GM19238 (cell line): ENCODE results near the gene TUBD1.
"Not testable (repeated sequence)": the region's sequence is repeated elsewhere in the genome, so short reads cannot be mapped to it uniquely, and the experiment has no call there.

Experiments
- DNase-seq: peaks from one replicate; pipeline ENCODE4 v3.0.0; 2011; ENCODE audit warnings: low spot score; ENCODE audit not compliant: insufficient read length

The TUBD1 gene, protein sequence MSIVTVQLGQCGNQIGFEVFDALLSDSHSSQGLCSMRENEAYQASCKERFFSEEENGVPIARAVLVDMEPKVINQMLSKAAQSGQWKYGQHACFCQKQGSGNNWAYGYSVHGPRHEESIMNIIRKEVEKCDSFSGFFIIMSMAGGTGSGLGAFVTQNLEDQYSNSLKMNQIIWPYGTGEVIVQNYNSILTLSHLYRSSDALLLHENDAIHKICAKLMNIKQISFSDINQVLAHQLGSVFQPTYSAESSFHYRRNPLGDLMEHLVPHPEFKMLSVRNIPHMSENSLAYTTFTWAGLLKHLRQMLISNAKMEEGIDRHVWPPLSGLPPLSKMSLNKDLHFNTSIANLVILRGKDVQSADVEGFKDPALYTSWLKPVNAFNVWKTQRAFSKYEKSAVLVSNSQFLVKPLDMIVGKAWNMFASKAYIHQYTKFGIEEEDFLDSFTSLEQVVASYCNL

DNA sequence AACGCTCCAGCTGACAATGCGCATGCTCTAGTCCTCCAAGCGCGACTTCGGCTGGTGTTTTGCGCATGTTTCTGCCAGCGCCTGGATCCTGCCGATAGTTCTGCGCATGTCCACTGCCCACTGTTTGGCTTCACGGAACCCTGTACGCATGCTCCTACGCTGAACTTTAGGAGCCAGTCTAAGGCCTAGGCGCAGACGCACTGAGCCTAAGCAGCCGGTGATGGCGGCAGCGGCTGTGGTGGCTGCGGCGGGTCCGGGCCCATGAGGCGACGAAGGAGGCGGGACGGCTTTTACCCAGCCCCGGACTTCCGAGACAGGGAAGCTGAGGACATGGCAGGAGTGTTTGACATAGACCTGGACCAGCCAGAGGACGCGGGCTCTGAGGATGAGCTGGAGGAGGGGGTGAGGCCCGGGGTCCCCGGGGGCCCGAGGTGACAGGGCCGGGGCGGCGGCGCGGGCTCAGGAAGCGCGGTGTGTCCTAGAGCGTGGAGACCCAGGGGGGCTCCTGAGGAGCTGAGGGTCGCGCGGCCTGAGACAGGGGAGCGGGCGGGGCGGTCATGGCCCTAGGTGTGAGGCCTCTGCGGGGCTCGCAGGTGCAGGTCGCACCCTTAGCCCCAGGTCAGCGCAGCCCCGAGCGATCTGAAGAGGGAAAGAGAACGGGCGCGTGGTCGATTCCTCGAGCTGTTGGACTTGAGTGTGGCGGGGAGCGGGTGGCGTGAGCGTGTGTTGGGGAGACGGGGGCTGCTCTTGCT, at the start of gene TUBD1, which contains the start of gene RPS6KB1:
TUBD1 (minus strand) TSS at position 20 of the 752 bp plus-strand sequence. CDS start 1,941 bp downstream, outside the sequence.
RPS6KB1 (plus strand) TSS at position 198 of the 752 bp plus-strand sequence; CDS start at position 262, 64 bp downstream.
- peak; percentile 90 for DNase-seq

DNA sequence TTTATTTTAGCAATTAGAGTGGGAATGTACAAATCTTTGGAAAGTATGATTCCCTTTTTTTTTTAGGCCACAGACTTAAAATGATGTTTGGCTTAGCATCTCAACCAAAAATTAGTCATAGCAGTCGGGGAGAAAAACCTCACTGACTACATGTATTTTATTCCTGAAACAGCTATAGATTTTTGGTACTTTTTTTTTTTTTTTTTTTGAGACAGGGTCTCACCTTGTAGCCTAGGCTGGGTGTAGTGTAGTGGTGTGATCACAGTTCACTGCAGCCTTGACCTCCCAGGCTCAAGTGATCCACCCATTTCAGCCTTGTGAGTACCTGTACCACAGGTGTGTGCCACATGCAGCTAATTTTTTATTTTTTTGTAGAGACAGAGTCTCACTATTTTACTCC, 48.4 kb upstream of the TUBD1 start:
- no peak for DNase-seq

GRCh38 chr17:59940697-59941096, 48.0 kb upstream of the TUBD1 start:
- DNase-seq: not testable (repeated sequence)

DNA sequence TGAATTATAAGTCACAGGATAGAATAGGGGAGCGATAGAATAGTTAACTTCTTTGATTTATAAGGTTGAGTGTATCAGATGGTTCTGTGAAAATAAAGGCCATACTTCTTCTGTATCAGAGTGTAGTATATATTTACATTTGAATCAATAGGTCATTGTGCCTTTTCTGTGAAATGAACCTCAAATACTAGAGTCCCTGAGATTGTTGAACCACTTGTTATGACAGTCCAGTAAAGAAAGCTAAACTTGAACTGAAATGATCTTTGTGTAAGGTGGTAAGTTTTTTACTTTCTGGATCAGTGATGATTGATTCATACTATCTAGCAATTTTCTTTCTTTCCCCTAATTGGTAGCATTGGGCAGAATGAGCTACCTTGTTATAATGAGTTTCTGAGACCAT, 40.6 kb upstream of the TUBD1 start:
- DNase-seq: not testable (repeated sequence)

DNA sequence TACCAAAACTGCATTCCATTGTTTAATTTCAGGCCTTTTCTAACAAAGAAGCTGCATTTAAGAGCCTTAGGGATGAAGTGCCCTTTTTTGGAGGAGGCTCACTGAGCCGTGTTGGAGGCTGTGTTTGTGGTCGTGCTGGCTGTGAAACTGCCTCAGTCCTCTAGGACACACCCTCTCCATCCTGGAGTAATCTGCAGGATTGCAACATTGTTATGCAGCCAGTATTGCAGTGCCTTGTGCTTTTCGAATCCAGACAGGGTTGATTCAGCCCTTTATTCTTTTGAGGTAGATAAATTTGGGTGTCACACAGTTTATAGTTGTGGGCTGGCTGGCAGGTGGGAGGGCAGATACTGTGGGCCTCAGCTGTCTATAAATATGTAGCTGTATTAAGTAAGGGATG, 38.0 kb upstream of the TUBD1 start:
- DNase-seq: not testable (repeated sequence)

- not testable (repeated sequence) for DNase-seq
These were observed 37.4 kb upstream of the TUBD1 start for GRCh38 chr17:59930121-59930520.

GRCh38 chr17:59920637-59921036, 27.9 kb upstream of the TUBD1 start:
- DNase-seq: not testable (repeated sequence)

GRCh38 chr17:59916446-59916845, 23.7 kb upstream of the TUBD1 start:
- no peak for DNase-seq

DNA sequence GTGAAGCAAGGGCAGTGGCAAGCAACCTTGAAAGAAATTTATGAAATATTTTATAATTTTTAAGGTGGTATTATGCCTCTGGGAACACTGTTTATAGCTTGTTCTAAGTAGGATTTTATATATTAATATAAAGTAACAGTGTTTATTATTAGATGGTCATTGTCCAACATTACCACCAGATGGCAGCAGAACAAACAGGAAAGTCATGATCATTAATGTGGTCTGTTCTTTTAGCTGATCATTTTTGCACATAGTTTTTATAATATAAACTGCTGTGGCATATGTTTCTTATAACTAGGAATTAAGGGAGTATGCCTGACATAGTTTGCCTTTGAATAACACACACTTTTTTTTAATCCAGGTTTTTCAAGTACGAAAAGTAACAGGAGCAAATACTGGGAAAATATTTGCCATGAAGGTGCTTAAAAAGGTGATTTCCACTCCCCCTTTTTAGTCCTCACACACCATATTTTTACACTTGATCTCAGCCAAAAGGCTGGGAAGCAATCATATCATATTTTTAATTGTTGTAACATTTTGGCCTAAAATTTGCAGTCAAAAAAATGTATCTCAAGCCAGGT, 21.6 kb upstream of the TUBD1 start:
- peak; percentile 10 for DNase-seq

- no peak for DNase-seq
These were observed 14.7 kb upstream of the TUBD1 start for GRCh38 chr17:59907467-59907866.

DNA sequence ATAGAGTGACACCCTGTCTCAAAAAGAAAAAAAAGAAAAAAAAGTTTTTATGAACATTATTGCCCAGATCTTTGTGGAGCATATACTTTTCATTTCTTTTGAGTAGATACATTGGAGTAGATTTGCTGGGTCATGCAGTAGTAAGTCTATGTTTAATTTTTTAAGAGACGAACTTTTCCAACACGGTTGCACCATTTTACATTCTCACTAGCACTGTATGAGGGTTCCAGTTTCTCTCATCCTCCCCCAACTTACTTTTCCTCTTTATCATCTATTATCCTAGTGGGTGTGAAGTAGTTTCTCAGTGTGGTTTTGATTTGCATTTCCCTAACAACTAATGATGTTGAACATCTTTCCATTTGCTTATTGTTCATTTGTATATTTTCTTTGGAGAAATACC, 10.7 kb upstream of the TUBD1 start:
- no peak for DNase-seq

DNA sequence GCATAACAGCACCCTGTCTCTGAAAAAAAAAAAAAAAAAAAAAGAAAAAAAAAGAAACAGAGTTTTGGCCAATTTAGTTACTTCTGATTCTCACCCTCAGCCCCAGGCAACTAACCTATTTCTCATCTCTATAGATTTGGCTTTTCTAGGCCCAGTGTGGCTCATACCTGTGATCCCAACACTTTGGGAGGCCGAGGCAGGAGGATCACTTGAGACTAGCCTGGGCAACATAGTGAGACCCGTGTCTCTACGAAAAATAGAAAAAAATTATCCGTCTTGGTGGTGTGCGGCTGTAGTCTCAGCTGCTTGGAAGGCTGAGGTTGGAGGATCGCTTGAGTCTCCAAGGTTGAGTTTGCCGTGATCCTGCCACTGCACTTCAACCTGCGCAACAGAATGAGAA, 8.9 kb upstream of the TUBD1 start:
- DNase-seq: no peak

DNA sequence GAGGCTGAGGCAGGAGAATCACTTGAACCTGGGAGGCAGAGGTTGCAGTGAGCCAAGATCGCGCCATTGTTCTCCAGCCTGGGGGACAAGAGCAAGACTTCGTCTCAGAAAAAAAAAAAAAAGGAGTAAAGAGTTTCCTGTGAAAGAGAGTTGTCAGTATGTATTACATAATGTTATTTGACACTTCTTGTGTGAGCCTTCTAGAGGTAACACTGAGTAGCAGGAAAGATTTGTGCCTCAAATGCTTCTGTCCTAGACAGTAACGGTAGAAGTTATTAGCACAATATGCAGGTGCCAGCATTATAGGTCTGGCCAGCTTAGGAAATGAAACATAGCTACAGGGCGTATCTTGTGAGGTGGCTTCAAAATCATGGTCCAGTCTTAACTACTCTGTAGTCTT, 6.4 kb upstream of the TUBD1 start:
- no peak for DNase-seq

DNA sequence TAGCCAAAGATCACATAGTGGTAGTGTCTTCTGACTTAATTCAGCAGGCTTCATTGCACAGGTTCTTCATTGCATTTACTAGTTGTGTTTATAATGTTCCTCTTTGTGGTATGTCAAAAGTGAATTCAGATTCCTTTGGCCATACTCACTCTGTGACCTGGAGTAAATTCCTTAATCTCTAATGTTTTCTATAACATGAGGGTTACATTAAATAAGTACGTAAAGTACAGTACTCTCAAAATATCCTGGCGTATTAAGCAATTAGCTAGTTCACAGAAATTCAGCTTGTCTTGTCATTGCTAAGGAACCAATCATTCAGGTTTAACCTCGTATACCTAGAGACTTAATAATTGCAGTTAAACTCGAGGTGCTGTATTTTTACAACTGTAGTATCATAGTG, 4.3 kb upstream of the TUBD1 start:
- no peak for DNase-seq

- peak; percentile 7 for DNase-seq
These were observed 945 bp upstream of the TUBD1 start for GRCh38 chr17:59893676-59894100.

- no peak for DNase-seq
These were observed 356 bp downstream of the TUBD1 start for GRCh38 chr17:59892251-59892923.

GRCh38 chr17:59890720-59891119, 2.0 kb downstream of the TUBD1 start:
- DNase-seq: no peak

GRCh38 chr17:59888145-59888750, 4.5 kb downstream of the TUBD1 start:
- DNase-seq: no peak

DNA sequence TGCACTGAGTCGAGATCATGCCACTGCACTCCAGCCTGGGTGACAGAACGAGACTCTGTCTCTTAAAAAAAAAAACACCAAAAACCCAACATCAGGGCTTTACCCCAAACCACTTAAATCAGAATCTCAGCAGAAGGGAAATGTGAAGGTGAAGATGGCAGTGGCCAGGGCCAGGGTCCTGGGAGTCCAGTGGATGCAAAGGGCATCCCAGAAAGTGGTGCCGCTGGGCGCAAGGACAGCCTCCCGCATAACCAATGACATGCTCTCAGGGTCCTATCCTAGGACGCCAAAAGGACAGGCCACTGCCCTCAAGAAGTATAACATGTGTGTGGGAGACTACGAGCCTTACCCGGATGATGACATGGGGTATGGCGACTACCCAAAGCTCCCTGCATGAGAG, 7.9 kb downstream of the TUBD1 start:
- DNase-seq: no peak

- DNase-seq: no peak
These were observed 14.1 kb downstream of the TUBD1 start for GRCh38 chr17:59878624-59879023.

DNA sequence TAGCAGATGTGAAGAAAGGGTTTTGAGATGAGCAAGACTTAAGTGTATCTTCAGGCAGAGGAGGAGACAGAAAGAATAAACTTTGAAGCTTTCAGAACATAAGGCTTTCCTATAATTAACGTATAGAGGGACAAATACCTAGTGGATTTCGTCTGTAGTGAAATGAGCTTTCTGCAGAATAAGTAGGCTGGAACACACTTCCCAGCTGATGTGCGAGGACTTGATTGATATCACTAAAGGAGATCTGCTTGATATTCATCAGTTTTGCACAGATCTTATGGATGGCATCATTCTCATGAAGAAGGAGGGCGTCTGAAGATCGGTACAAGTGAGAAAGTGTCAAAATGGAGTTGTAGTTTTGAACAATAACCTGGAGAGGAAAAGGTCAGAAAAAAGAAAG, 14.8 kb downstream of the TUBD1 start:
- no peak for DNase-seq
